HUES6 (cell line): ENCODE data around the gene TMEM121B.

Experiments
- H3K27ac ChIP-seq: 2 replicates; pipeline ENCODE4 v1.7.0; 2013; ENCODE audit warnings: low read depth, mild to moderate bottlenecking, low read length, inconsistent platforms
- H3K27me3 ChIP-seq: 2 replicates; pipeline ENCODE4 v1.6.1; 2013; ENCODE audit warnings: low read length; ENCODE audit not compliant: control insufficient read depth, insufficient read depth
- H3K36me3 ChIP-seq: 2 replicates; pipeline ENCODE4 v1.6.1; 2013; ENCODE audit warnings: low read length; ENCODE audit not compliant: control insufficient read depth, insufficient read depth
- H3K4me1 ChIP-seq: 2 replicates; pipeline ENCODE4 v1.6.1; 2013; ENCODE audit warnings: low read length; ENCODE audit not compliant: control insufficient read depth, insufficient read depth
- H3K4me3 ChIP-seq: 2 replicates; pipeline ENCODE4 v1.5.1; 2013; ENCODE audit warnings: low read depth, low read length
- H3K9ac ChIP-seq: one replicate; pipeline ENCODE4 v1.6.1; 2013; ENCODE audit warnings: mild to moderate bottlenecking, low read length
- H3K9me3 ChIP-seq: 2 replicates; pipeline ENCODE4 v1.6.1; 2013; ENCODE audit warnings: low read depth, low read length; ENCODE audit not compliant: control insufficient read depth, insufficient read depth

Gene TMEM121B

GRCh38 chr22:17109976-17110375 lies 11.2 kb downstream of the TMEM121B start:
- H3K4me3 ChIP-seq = no peak overlapping the region

GRCh38 chr22:17109113-17109865 lies 11.9 kb downstream of the TMEM121B start:
- Histone ChIP-seq H3K27ac (no peak overlapping the region), H3K4me1 (no peaks in the 10 kb centered on the region), H3K9ac (no peak overlapping the region), H3K36me3 (peaks cover 39% of the 10 kb centered on the region), H3K9me3 (no peaks in the 10 kb centered on the region), H3K4me3 (no peak overlapping the region), H3K27me3 (no peaks in the 10 kb centered on the region)

More at GRCh38 chr22:17109976-17110375, 11.2 kb downstream of the TMEM121B start:
- Histone ChIP-seq H3K9ac (no peak overlapping the region), H3K4me1 (no peaks in the 10 kb centered on the region), H3K36me3 (peaks cover 33% of the 10 kb centered on the region), H3K27ac (no peak overlapping the region), H3K9me3 (no peaks in the 10 kb centered on the region), H3K27me3 (no peaks in the 10 kb centered on the region)

- Histone ChIP-seq H3K36me3 (peaks cover 41% of the 10 kb centered on the region), H3K9ac (no peak overlapping the region), H3K27ac (no peak overlapping the region), H3K27me3 (no peaks in the 10 kb centered on the region), H3K9me3 (no peaks in the 10 kb centered on the region), H3K4me3 (no peak overlapping the region), H3K4me1 (no peaks in the 10 kb centered on the region)
Measured at GRCh38 chr22:17108256-17109112, 12.7 kb downstream of the TMEM121B start.

GRCh38 chr22:17107547-17107810 lies 13.7 kb downstream of the TMEM121B start:
- no peak overlapping the region for H3K9ac ChIP-seq
- no peak overlapping the region for H3K27ac ChIP-seq
- H3K4me1 ChIP-seq = no peaks in the 10 kb centered on the region
- peaks cover 44% of the 10 kb centered on the region for H3K36me3 ChIP-seq
- no peaks in the 10 kb centered on the region for H3K27me3 ChIP-seq
- H3K9me3 ChIP-seq = no peaks in the 10 kb centered on the region
- no peak overlapping the region for H3K4me3 ChIP-seq

- Histone ChIP-seq H3K9me3 (no peaks in the 10 kb centered on the region), H3K9ac (no peak overlapping the region), H3K4me1 (no peaks in the 10 kb centered on the region), H3K4me3 (no peak overlapping the region), H3K27me3 (no peaks in the 10 kb centered on the region), H3K36me3 (peaks cover 47% of the 10 kb centered on the region), H3K27ac (no peak overlapping the region)
Measured at GRCh38 chr22:17106785-17107546, 14.2 kb downstream of the TMEM121B start.

- Histone ChIP-seq H3K9me3 (no peaks in the 10 kb centered on the region), H3K36me3 (peaks cover 53% of the 10 kb centered on the region), H3K4me1 (no peaks in the 10 kb centered on the region), H3K27ac (no peak overlapping the region), H3K27me3 (no peaks in the 10 kb centered on the region), H3K9ac (no peak overlapping the region), H3K4me3 (no peak overlapping the region)
Measured at GRCh38 chr22:17106161-17106784, 14.9 kb downstream of the TMEM121B start.

- H3K36me3 ChIP-seq = peaks cover 60% of the 10 kb centered on the region
- no peaks in the 10 kb centered on the region for H3K27me3 ChIP-seq
- no peak overlapping the region for H3K9ac ChIP-seq
- no peak overlapping the region for H3K4me3 ChIP-seq
- no peaks in the 10 kb centered on the region for H3K4me1 ChIP-seq
- H3K9me3 ChIP-seq = no peaks in the 10 kb centered on the region
- no peak overlapping the region for H3K27ac ChIP-seq
Measured at GRCh38 chr22:17105143-17106129, 15.7 kb downstream of the TMEM121B start.

GRCh38 chr22:17104336-17104935 lies 16.7 kb downstream of the TMEM121B start:
- Histone ChIP-seq H3K36me3 (peaks cover 64% of the 10 kb centered on the region), H3K4me1 (no peaks in the 10 kb centered on the region), H3K4me3 (no peak overlapping the region), H3K27me3 (no peaks in the 10 kb centered on the region), H3K9ac (no peak overlapping the region), H3K9me3 (no peaks in the 10 kb centered on the region), H3K27ac (no peak overlapping the region)

GRCh38 chr22:17103351-17103750 lies 17.8 kb downstream of the TMEM121B start:
- Histone ChIP-seq H3K27ac (no peak overlapping the region), H3K4me3 (no peak overlapping the region), H3K27me3 (no peaks in the 10 kb centered on the region), H3K9me3 (no peaks in the 10 kb centered on the region), H3K36me3 (peaks cover 68% of the 10 kb centered on the region), H3K4me1 (no peaks in the 10 kb centered on the region), H3K9ac (no peak overlapping the region)

GRCh38 chr22:17102297-17102667 lies 18.9 kb downstream of the TMEM121B start:
- H3K36me3 ChIP-seq = peaks cover 62% of the 10 kb centered on the region

More at GRCh38 chr22:17102297-17102667, 18.9 kb downstream of the TMEM121B start:
- no peaks in the 10 kb centered on the region for H3K4me1 ChIP-seq
- no peak overlapping the region for H3K27ac ChIP-seq
- H3K9me3 ChIP-seq = no peaks in the 10 kb centered on the region
- H3K27me3 ChIP-seq = no peaks in the 10 kb centered on the region
- no peak overlapping the region for H3K4me3 ChIP-seq
- H3K9ac ChIP-seq = no peak overlapping the region
